LNCaP clone FGC (cell line): ENCODE data around the gene SEMA3C.

ENCODE experiments used
- DNase-seq: peaks from one replicate; pipeline ENCODE4 v3.0.0-alpha.2; 2011; ENCODE audit warnings: low read depth
- H3K4me3 ChIP-seq: 2 replicates; pipeline ENCODE4 v1.5.1; 2011; ENCODE audit warnings: mild to moderate bottlenecking, low read depth, low read length, control low read depth
- CTCF ChIP-seq: IDR thresholded peaks from 2 replicates; pipeline ENCODE4 v1.5.1; 2012; ENCODE audit warnings: mild to moderate bottlenecking; ENCODE audit not compliant: control insufficient read depth, insufficient read depth; ENCODE audit errors: extremely low read depth

Gene SEMA3C

DNA sequence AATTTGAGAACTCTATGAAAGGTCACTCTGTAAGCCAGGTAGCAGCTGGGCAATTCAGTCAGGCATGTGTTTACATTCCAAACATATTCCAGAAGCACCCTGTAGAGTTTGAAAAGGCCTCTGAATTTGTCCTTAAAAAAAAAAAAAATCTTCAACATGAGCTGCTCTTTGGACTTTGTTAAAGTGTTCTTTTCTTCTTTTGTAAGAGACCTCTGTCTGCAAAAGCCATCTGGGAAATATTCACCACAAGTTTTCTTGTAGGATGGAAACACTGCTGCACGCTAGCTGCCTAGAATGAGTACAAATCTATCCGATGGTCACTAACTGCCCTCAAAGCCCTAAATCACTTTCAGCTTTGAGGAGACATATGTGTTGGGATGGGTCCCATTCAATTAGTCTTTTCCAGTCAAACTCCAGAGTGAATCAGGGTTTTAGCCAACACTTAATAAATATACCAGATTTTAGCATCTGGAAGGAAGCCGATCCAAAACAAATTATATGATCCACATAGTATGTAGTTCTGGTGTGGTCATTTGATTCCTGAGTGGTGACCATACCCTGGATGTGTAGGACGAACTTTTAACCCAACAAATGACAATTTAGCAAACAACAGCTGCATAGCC is 194.5 kb downstream of the SEMA3C start:
- no peak overlapping the region for H3K4me3 ChIP-seq
- TF ChIP-seq CTCF = no peak
- DNase-seq = no peak

GRCh38 chr7:80722616-80723195 is 196.1 kb downstream of the SEMA3C start:
- no peak for TF ChIP-seq CTCF
- H3K4me3 ChIP-seq = no peak overlapping the region
- no peak for DNase-seq

GRCh38 chr7:80721883-80722615 is 196.8 kb downstream of the SEMA3C start:
- DNase-seq = no peak
- H3K4me3 ChIP-seq = no peak overlapping the region
- TF ChIP-seq CTCF = no peak

DNA sequence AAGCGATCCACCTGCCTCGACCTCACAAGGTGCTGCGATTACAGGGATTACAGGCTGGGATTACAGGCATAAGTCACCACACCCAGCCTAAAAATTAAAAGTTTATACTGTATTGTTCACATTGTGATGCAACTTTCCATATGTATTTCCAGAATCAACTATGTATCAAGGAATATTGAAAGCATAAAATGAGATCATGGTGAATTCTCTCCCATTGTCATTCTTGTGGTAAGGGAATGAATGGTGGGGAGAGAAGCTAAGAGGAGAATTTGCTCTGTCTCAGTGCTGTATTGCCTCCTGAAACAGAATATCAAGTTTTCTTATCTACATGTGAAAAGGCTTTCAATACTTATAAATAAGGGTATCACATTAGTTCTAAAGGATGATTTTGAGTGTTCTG is 198.7 kb downstream of the SEMA3C start:
- H3K4me3 ChIP-seq = no peak overlapping the region
- TF ChIP-seq CTCF = no peak
- DNase-seq = no peak

DNA sequence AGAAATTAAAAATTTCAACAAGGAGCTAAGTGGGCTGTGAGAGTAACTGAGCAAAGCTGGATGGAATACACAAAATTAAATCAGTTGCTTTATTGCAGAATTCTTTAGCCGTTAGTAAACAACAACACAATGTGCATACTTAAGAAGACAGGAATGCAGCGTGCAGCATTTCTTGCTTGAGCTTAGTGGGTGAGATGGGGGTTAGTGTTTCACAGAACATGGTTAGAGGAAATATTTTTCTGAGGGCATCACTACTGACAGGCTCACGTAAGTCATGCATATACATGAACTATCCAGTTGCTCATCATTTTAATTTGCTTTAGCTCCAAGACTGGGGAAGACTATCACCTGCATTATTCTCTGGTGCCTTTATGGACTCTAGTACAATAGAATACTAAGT is 199.6 kb downstream of the SEMA3C start:
- no peak for DNase-seq
- TF ChIP-seq CTCF = no peak
- H3K4me3 ChIP-seq = no peak overlapping the region

- no peak overlapping the region for H3K4me3 ChIP-seq
- no peak for DNase-seq
- no peak for TF ChIP-seq CTCF
Measured at GRCh38 chr7:80711531-80711930, 207.3 kb downstream of the SEMA3C start.
